GM12878 (cell line): ENCODE results near the gene ZFP42. TPM values are rescaled to one million over a fixed set of nuclear protein-coding genes. Genes with fewer than 3 reads are reported as not detected.

Source experiments
- ATAC-seq: fragments of 200-7000 bp; cut with Tn5 transposase; 3 replicates; pipeline ENCODE4 v1.9.1; 2020; ENCODE audit warnings: mild to moderate bottlenecking, moderate library complexity
- BruUV-seq: library from RNA; stranded (reverse); fragments of 400-500 nt; replicated peaks from 2 replicates; lab custom pipeline; 2021; lab: Mats Ljungman, UMichigan
- CTCF ChIA-PET: fragments of 300-600 bp; sonication (Branson Sonifier 250); formaldehyde crosslinking; extraction: SDS; loops from one replicate; lab custom pipeline; 2021; ENCODE audit warnings: inconsistent platforms; lab: Yijun Ruan, JAX
- POLR2A ChIA-PET: fragments of 350-600 bp; formaldehyde crosslinking; extraction: SDS; loops from one replicate; lab custom pipeline; 2021; ENCODE audit warnings: inconsistent platforms; lab: Charles Lee
- RAD21 ChIA-PET: fragments of 300-600 bp; sonication (Branson Sonifier 250); formaldehyde crosslinking; loops from one replicate; lab custom pipeline; 2023; ENCODE audit warnings: antibody characterized with exemption; ENCODE audit not compliant: unreplicated experiment; lab: Charles Lee
- SMC1A ChIA-PET: fragments of 300-600 bp; sonication (Branson Sonifier 250); formaldehyde crosslinking; loops from one replicate; lab custom pipeline; 2023; ENCODE audit not compliant: unreplicated experiment, uncharacterized antibody; lab: Charles Lee
- DNase-seq: peaks from one replicate; pipeline ENCODE4 v3.0.0-alpha.2; 2011; ENCODE audit warnings: low read depth, low spot score
- FAIRE-seq: peaks from 3 replicates; lab custom pipeline; 2011; peaks lifted over from hg19 to GRCh38; lab: Jason Lieb, UNC
- H2AFZ ChIP-seq: 2 replicates; pipeline ENCODE4 v1.6.0; 2011; ENCODE audit warnings: low read depth, low read length, control low read depth; ENCODE audit not compliant: control insufficient read depth
- H3K27ac ChIP-seq: 2 replicates; pipeline ENCODE4 v1.5.1; 2011; ENCODE audit warnings: control low read depth; ENCODE audit not compliant: control insufficient read depth, insufficient read depth
- H3K27me3 ChIP-seq, 2 experiments: replicated peaks in 1 of 2; 2 replicates each; pipeline versions ENCODE4 v1.6.0 to v1.6.1; 2011; ENCODE audit warnings: low read length in 1 of 2; ENCODE audit not compliant: control insufficient read depth in 2 of 2, insufficient read depth in 2 of 2
- H3K36me3 ChIP-seq, 2 experiments: 2 replicates each; pipeline ENCODE4 v1.5.1; 2011; ENCODE audit warnings: low read length in 1 of 2; ENCODE audit not compliant: control insufficient read depth in 2 of 2, insufficient read depth in 2 of 2
- H3K4me1 ChIP-seq: 2 replicates; pipeline ENCODE4 v1.6.1; 2011; ENCODE audit warnings: mild to moderate bottlenecking, low read length, moderate library complexity, mixed read lengths; ENCODE audit not compliant: control insufficient read depth, insufficient read depth
- H3K4me2 ChIP-seq: 2 replicates; pipeline ENCODE4 v1.6.0; 2011; ENCODE audit warnings: control low read depth; ENCODE audit not compliant: control insufficient read depth, insufficient read depth
- H3K4me3 ChIP-seq: fragments of 200-600 bp; sonication (generic); 2 replicates; pipeline ENCODE4 v1.5.1; 2016
- H3K79me2 ChIP-seq: 2 replicates; pipeline ENCODE4 v1.6.0; 2011; ENCODE audit warnings: low read length; ENCODE audit not compliant: control insufficient read depth, insufficient read depth
- H3K9ac ChIP-seq: 2 replicates; pipeline ENCODE4 v1.8.0; 2011; ENCODE audit warnings: low read length, control low read depth, mixed read lengths; ENCODE audit not compliant: control insufficient read depth, insufficient read depth
- H3K9me3 ChIP-seq: replicated peaks from 3 replicates; pipeline ENCODE4 v1.5.1; 2011; ENCODE audit warnings: mild to moderate bottlenecking, low read length; ENCODE audit not compliant: control insufficient read depth, insufficient read depth
- H4K20me1 ChIP-seq: 2 replicates; pipeline ENCODE4 v1.6.0; 2011; ENCODE audit not compliant: control insufficient read depth, insufficient read depth
- BCL11A ChIP-seq: IDR thresholded peaks from 2 replicates; pipeline ENCODE4 v1.6.1; 2011; ENCODE audit warnings: low read depth, low read length
- EGR1 ChIP-seq, 2 experiments: IDR thresholded peaks; 1 replicate in 1 of 2; 2 replicates in 1 of 2; pipeline ENCODE4 v1.6.1; 2011 to 2012; ENCODE audit warnings: low read depth in 2 of 2, low read length in 2 of 2, borderline replicate concordance in 1 of 2, mild to moderate bottlenecking in 1 of 2, moderate library complexity in 1 of 2
- HCFC1 ChIP-seq: fragments of 150-350 bp; IDR thresholded peaks from 2 replicates; pipeline ENCODE4 v1.6.1; 2014; ENCODE audit warnings: low read length
- POLR2A ChIP-seq: IDR thresholded peaks from 2 replicates; pipeline ENCODE4 v1.6.1; 2011; ENCODE audit warnings: low read depth, mild to moderate bottlenecking, low read length
- POLR2AphosphoS2 ChIP-seq: IDR thresholded peaks from 2 replicates; pipeline ENCODE4 v1.6.1; 2011; ENCODE audit warnings: low read depth, mild to moderate bottlenecking, low read length, improper control_type of control experiment, moderate library complexity
- SMAD1 ChIP-seq: fragments of 450-650 bp; IDR thresholded peaks from 2 replicates; pipeline ENCODE4 v1.6.1; 2018; ENCODE audit warnings: mild to moderate bottlenecking, low read depth; ENCODE audit not compliant: partially characterized antibody
- SMAD5 ChIP-seq: IDR thresholded peaks from 2 replicates; pipeline ENCODE4 v1.6.1; 2016; ENCODE audit warnings: antibody characterized with exemption, low read depth
- SMC3 ChIP-seq: IDR thresholded peaks from 2 replicates; pipeline ENCODE4 v1.6.1; 2011; ENCODE audit warnings: low read length, improper control_type of control experiment, borderline replicate concordance
- YY1 ChIP-seq: IDR thresholded peaks from 2 replicates; pipeline ENCODE4 v1.6.1; 2011; ENCODE audit warnings: low read depth, mild to moderate bottlenecking, low read length
- WGBS: methylation state at CpG from one replicate; pipeline ENCODE4 v1.1.6; 2016; ENCODE audit warnings: low lambda C conversion rate; ENCODE audit not compliant: insufficient replicate concordance, insufficient coverage; ENCODE audit errors: missing lambda C conversion rate; 5-methylcytosine and 5-hydroxymethylcytosine counted together
- in situ Hi-C: fragments of 300-500 bp; cut with MboI; formaldehyde crosslinking; loops from 9 replicates; pipeline ENCODE4 v1.14.3; 2018; ENCODE audit warnings: mixed read lengths
- intact Hi-C: fragments of 100-400 bp; cut with micrococcal nuclease; formaldehyde crosslinking; loops from one replicate; pipeline ENCODE4 v1.14.2; 2022; ENCODE audit not compliant: unreplicated experiment
- polyA plus RNA-seq, 11 experiments: library from polyadenylated mRNA; depleted of rRNA in 4 of 11; unstranded in 6 of 11; stranded (reverse) in 5 of 11; fragments of >200 nt; fragmentation: Nextera tagmentation in 4 of 11; fragmentation: Illumina TruSeq in 1 of 11; extraction: Ambion mirVana in 4 of 11; extraction: Trizol in 1 of 11; gene quantifications; 1 replicate in 1 of 11; 2 replicates in 10 of 11; pipeline versions ENCODE4 v1.2.1 to v1.2.3, GENCODE V29; 2011 to 2016; ENCODE audit warnings: inconsistent platforms in 2 of 11, missing spikeins in 2 of 11, low read depth in 1 of 11
- total RNA-seq, 4 experiments: library from RNA; depleted of rRNA in 3 of 4; stranded (reverse); fragments of >200 nt in 3 of 4; fragmentation: Illumina TruSeq in 1 of 4; extraction: Trizol in 1 of 4; gene quantifications; 2 replicates each; pipeline versions ENCODE4 v1.2.1 to v1.2.3, GENCODE V29; 2013 to 2021
- TF ChIP-seq, protein P1 (sequence below): fragments of 450-650 bp; IDR thresholded peaks from 2 replicates; pipeline ENCODE4 v1.6.1; 2017; ENCODE audit warnings: antibody characterized with exemption, mild to moderate bottlenecking, moderate library complexity
- TF ChIP-seq, protein P2 (sequence below): fragments of 450-650 bp; formaldehyde crosslinking; IDR thresholded peaks from 2 replicates; pipeline ENCODE4 v1.5.0; 2022; ENCODE audit warnings: mild to moderate bottlenecking, missing genetic modification characterization

The ZFP42 gene
- total and polyA plus RNA-seq, 10 of the 15 experiments (the other 5 are each of a cell fraction or from before 2014, with no cell fraction given) = 0.13 TPM; not detected in 9

DNA sequence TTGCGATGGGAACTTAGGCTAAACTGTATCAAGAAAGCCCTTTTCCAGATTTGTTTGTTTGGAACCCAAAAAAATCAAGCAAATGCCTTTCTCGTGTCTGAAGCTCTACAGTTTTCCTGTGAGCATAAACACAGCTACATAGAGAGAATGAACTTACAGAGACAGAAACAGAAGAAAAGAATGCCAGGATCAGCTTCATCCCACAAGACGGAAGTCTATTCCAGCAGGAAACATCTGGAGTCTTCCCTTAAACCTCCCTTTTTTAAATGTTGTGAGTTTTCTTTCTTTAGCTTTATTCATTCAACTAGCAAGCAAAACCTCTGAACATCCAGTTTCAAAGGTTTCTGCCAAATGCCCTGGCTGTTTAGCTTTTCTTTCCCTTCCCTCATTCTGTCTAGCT, 32.6 kb upstream of the ZFP42 start:
- H3K79me2 ChIP-seq = no peaks in the 10 kb centered on the region
- ATAC-seq = no peak
- no peak overlapping the region for H3K4me2 ChIP-seq
- no peaks in the 10 kb centered on the region for H3K9me3 ChIP-seq
- no peak overlapping the region for H3K27ac ChIP-seq
- RAD21 ChIA-PET = no interaction called here
- H4K20me1 ChIP-seq = no peaks in the 10 kb centered on the region
- FAIRE-seq = no peak
- intact Hi-C loops = no loop called here
- H3K4me1 ChIP-seq = no peaks in the 10 kb centered on the region
- DNase-seq = no peak
- CTCF ChIA-PET = no interaction called here
- SMC1A ChIA-PET = no interaction called here
- in situ Hi-C loops = no loop called here
- no peak overlapping the region for H3K9ac ChIP-seq
- H3K27me3 ChIP-seq = no peaks in the 10 kb centered on the region
- H3K4me3 ChIP-seq = no peak overlapping the region
- H3K36me3 ChIP-seq = no peaks in the 10 kb centered on the region
- TF ChIP-seq POLR2AphosphoS2 (no peak), SMAD1 (no peak), HCFC1 (no peak), SMC3 (no peak), EGR1 (IDR thresholded peaks at IDR 0.05; ENCODE audit: borderline replicate concordance in 1 of 2, low read depth in 2 of 2, low read length in 2 of 2) (no peak), YY1 (no peak), POLR2A (no peak), BCL11A (no peak), SMAD5 (no peak)
- TF ChIP-seq, protein P1, sequence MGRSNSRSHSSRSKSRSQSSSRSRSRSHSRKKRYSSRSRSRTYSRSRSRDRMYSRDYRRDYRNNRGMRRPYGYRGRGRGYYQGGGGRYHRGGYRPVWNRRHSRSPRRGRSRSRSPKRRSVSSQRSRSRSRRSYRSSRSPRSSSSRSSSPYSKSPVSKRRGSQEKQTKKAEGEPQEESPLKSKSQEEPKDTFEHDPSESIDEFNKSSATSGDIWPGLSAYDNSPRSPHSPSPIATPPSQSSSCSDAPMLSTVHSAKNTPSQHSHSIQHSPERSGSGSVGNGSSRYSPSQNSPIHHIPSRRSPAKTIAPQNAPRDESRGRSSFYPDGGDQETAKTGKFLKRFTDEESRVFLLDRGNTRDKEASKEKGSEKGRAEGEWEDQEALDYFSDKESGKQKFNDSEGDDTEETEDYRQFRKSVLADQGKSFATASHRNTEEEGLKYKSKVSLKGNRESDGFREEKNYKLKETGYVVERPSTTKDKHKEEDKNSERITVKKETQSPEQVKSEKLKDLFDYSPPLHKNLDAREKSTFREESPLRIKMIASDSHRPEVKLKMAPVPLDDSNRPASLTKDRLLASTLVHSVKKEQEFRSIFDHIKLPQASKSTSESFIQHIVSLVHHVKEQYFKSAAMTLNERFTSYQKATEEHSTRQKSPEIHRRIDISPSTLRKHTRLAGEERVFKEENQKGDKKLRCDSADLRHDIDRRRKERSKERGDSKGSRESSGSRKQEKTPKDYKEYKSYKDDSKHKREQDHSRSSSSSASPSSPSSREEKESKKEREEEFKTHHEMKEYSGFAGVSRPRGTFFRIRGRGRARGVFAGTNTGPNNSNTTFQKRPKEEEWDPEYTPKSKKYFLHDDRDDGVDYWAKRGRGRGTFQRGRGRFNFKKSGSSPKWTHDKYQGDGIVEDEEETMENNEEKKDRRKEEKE = no peak
- TF ChIP-seq, protein P2, sequence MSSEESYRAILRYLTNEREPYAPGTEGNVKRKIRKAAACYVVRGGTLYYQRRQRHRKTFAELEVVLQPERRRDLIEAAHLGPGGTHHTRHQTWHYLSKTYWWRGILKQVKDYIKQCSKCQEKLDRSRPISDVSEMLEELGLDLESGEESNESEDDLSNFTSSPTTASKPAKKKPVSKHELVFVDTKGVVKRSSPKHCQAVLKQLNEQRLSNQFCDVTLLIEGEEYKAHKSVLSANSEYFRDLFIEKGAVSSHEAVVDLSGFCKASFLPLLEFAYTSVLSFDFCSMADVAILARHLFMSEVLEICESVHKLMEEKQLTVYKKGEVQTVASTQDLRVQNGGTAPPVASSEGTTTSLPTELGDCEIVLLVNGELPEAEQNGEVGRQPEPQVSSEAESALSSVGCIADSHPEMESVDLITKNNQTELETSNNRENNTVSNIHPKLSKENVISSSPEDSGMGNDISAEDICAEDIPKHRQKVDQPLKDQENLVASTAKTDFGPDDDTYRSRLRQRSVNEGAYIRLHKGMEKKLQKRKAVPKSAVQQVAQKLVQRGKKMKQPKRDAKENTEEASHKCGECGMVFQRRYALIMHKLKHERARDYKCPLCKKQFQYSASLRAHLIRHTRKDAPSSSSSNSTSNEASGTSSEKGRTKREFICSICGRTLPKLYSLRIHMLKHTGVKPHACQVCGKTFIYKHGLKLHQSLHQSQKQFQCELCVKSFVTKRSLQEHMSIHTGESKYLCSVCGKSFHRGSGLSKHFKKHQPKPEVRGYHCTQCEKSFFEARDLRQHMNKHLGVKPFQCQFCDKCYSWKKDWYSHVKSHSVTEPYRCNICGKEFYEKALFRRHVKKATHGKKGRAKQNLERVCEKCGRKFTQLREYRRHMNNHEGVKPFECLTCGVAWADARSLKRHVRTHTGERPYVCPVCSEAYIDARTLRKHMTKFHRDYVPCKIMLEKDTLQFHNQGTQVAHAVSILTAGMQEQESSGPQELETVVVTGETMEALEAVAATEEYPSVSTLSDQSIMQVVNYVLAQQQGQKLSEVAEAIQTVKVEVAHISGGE (CRISPR knock-in tag) = no peak
- POLR2A ChIA-PET = no interaction called here
- BruUV-seq = no TSS peak
- H2AFZ ChIP-seq = no peak overlapping the region
- WGBS = 16% methylated on average over 3 of the region's 3 CpGs
